Measurements from ENCODE around the gene NPEPPS. TPM values are rescaled to one million over a fixed set of nuclear protein-coding genes. Genes with fewer than 3 reads are reported as not detected.
A peak's percentile ranks its signal among the peaks of the same experiment; 100 is the strongest.

NPEPPS gene
- total RNA-seq, 4 donors from 2014 or later = 79.3 to 116 (median 110) TPM

DNA sequence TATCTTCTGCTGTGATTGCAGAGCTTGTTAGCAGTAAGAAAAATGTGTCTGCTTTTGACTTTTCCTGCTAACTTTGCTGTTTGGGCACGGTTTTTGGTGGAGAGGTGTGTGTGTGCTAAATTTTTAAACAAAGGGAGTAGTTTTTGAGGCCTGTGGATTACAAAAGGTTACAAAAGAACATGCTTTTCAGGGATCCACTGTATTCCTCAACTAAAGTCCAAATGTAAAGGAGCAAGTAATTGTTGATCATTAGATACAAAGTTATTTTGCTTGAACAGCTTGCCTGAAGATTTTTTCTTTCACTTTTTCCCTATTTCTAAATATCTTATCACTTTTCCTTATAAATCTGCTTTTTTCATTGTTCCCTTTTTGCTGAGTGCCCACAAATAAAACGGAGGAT is 120.8 kb downstream of the NPEPPS start:
- no peaks in the 10 kb centered on the region for H3K27me3 ChIP-seq

DNA sequence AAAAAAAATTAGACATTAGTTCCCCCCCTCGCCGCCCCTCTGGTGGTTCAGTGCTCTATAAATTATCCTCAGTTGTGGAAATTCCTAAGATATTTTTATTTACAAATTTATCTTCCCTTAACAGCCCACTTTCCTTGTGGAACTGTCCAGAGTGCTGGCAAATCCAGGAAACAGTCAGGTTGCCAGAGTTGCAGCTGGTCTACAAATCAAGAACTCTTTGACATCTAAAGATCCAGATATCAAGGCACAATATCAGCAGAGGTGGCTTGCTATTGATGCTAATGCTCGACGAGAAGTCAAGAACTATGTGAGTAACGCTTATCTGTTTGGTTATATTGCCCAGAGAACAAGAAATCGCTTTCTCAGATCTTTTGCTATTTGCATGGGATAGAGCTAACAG is 121.7 kb downstream of the NPEPPS start:
- Histone ChIP-seq H3K36me3 (peaks cover 11 to 59% of the 10 kb centered on the region in 2 donors), H3K4me1 (peaks cover 4 to 78% (median 19%) of the 10 kb centered on the region in 3 donors), H3K27ac (no peak overlapping the region), H3K4me3 (no peak overlapping the region), H3K9me3 (no peaks in the 10 kb centered on the region), H3K27me3 (no peaks in the 10 kb centered on the region)
- TF ChIP-seq EP300 (IDR thresholded peaks at IDR 0.05) = no peak
- TF ChIP-seq POLR2AphosphoS5 (IDR thresholded peaks at IDR 0.05) = no peak
- no peak for TF ChIP-seq POLR2A (IDR thresholded peaks at IDR 0.05)
- TF ChIP-seq, protein P1, sequence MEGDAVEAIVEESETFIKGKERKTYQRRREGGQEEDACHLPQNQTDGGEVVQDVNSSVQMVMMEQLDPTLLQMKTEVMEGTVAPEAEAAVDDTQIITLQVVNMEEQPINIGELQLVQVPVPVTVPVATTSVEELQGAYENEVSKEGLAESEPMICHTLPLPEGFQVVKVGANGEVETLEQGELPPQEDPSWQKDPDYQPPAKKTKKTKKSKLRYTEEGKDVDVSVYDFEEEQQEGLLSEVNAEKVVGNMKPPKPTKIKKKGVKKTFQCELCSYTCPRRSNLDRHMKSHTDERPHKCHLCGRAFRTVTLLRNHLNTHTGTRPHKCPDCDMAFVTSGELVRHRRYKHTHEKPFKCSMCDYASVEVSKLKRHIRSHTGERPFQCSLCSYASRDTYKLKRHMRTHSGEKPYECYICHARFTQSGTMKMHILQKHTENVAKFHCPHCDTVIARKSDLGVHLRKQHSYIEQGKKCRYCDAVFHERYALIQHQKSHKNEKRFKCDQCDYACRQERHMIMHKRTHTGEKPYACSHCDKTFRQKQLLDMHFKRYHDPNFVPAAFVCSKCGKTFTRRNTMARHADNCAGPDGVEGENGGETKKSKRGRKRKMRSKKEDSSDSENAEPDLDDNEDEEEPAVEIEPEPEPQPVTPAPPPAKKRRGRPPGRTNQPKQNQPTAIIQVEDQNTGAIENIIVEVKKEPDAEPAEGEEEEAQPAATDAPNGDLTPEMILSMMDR (IDR thresholded peaks at IDR 0.05) = no peak
- no peak for ATAC-seq
- 72 to 77% methylated on average over 6 of the region's 6 CpGs for WGBS, 2 donors (ENCODE audit: low coverage in 1 of 2)

More for the DNA sequence above, 120.8 kb downstream of the NPEPPS start:
- TF ChIP-seq POLR2A (IDR thresholded peaks at IDR 0.05) (no peak), EP300 (IDR thresholded peaks at IDR 0.05) (no peak), POLR2AphosphoS5 (IDR thresholded peaks at IDR 0.05) (no peak)
- TF ChIP-seq, protein P1 (IDR thresholded peaks at IDR 0.05) = no peak
- Histone ChIP-seq H3K36me3 (peaks cover 5 to 50% of the 10 kb centered on the region in 2 donors), H3K27ac (no peak overlapping the region), H3K9me3 (no peaks in the 10 kb centered on the region), H3K4me1 (peaks cover 4 to 77% (median 19%) of the 10 kb centered on the region in 3 donors), H3K4me3 (no peak overlapping the region)
- 30 to 52% methylated on average over 2 of the region's 2 CpGs for WGBS, 2 donors (ENCODE audit: low coverage in 1 of 2)
- ATAC-seq = no peak

DNA sequence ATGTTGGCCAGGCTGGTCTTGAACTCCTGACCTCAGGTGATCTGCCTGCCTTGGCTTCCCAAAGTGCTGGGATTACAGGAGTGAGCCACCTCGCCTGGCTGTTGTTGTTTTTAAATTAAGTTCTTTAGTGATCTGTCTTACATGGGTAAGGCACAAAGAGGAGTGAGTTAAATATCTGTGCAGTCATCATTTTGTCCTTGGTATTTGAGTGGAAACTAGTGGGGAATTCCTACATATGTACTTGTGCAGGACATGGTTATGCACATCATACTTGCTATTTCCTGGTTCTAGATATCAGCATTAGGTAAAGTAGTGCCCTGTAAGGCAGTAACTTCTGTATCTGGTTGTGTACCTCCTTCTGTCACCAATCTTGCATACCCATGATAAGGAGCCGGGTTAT is 122.5 kb downstream of the NPEPPS start:
- Histone ChIP-seq H3K27me3 (no peaks in the 10 kb centered on the region), H3K9me3 (no peaks in the 10 kb centered on the region), H3K36me3 (peaks cover 17 to 67% of the 10 kb centered on the region in 2 donors), H3K4me1 (peaks cover 4 to 69% (median 17%) of the 10 kb centered on the region in 3 donors), H3K27ac (no peak overlapping the region), H3K4me3 (no peak overlapping the region)
- no peak for TF ChIP-seq POLR2A (IDR thresholded peaks at IDR 0.05)
- no peak for TF ChIP-seq POLR2AphosphoS5 (IDR thresholded peaks at IDR 0.05)
- TF ChIP-seq EP300 (IDR thresholded peaks at IDR 0.05) = no peak
- TF ChIP-seq, protein P1 (IDR thresholded peaks at IDR 0.05) = no peak
- ATAC-seq = no peak
- 78 to 90% methylated on average over 1 to 2 of the region's 2 CpGs for WGBS, 2 donors (ENCODE audit: low coverage in 1 of 2)

DNA sequence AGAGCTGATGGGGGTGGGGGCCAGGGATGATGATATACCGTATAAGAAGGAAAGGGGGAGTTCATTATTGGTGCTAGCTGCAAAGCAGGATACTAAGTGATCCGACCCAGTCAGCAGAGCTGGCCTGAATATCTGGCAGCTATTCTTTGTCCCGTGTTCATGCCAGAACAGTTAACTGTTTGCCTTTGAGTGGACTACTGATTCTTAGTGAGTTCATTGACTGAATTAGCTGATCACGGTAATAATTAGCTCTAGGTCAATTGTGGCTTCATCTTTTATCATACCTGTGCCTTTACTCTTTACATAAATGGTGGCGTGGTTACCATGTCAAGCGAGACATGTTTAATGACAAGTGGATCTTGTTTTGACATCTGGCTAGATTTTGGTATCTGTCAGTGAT is 124.1 kb downstream of the NPEPPS start:
- 42 to 47% methylated on average over 6 of the region's 6 CpGs for WGBS, 2 donors (ENCODE audit: low coverage in 1 of 2)
- TF ChIP-seq, protein P1 (IDR thresholded peaks at IDR 0.05) = no peak
- no peak for TF ChIP-seq POLR2AphosphoS5 (IDR thresholded peaks at IDR 0.05)
- TF ChIP-seq EP300 (IDR thresholded peaks at IDR 0.05) = no peak
- TF ChIP-seq POLR2A (IDR thresholded peaks at IDR 0.05) = no peak
- Histone ChIP-seq H3K27me3 (no peaks in the 10 kb centered on the region), H3K27ac (no peak overlapping the region), H3K4me1 (peaks cover 4 to 70% (median 15%) of the 10 kb centered on the region in 3 donors), H3K36me3 (peaks cover 17 to 83% of the 10 kb centered on the region in 2 donors), H3K9me3 (no peaks in the 10 kb centered on the region), H3K4me3 (no peak overlapping the region)
- ATAC-seq = no peak

DNA sequence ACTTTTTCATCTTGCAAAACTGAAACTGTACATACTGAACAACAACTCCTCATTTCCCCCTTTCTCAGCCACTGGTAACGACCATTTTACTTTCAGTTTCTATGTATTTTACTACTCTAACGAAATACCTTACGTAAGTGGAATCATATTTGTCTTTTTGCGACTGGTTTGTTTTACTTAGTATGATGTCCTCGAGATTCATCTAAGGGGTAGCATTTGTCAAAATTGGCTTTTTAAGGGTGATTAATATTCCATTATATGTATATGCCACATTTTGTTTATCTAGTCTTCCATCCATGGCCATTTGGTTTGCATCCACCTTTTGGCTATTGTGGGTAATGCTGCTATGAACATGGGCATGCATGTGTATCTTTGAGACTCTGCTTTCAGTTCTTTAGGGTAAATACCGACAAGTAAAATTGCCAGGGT is 129.2 kb downstream of the NPEPPS start:
- 41 to 54% methylated on average over 6 of the region's 6 CpGs for WGBS, 2 donors (ENCODE audit: low coverage in 1 of 2)
- H3K36me3 ChIP-seq = peaks cover 20 to 100% of the 10 kb centered on the region in 2 donors
- TF ChIP-seq POLR2A (IDR thresholded peaks at IDR 0.05) = no peak
- TF ChIP-seq, protein P1 (IDR thresholded peaks at IDR 0.05) = peak in 1 of 4 experiments; percentile 4
- TF ChIP-seq EP300 (IDR thresholded peaks at IDR 0.05) = no peak
- TF ChIP-seq POLR2AphosphoS5 (IDR thresholded peaks at IDR 0.05) = no peak
- no peak for ATAC-seq
- H3K27ac ChIP-seq = no peak overlapping the region
- no peaks in the 10 kb centered on the region for H3K9me3 ChIP-seq
- H3K4me1 ChIP-seq = peaks cover 0 to 41% (median under 1%) of the 10 kb centered on the region in 3 donors
- H3K27me3 ChIP-seq = no peaks in the 10 kb centered on the region
- no peak overlapping the region for H3K4me3 ChIP-seq
